Head of caudate nucleus (tissue), 42 donors: ENCODE measurements around the gene CALCOCO2.
"Not testable (repeated sequence)": the region's sequence is repeated elsewhere in the genome, so short reads cannot be mapped to it uniquely, and the experiment has no call there.

ENCODE experiments used
- DNase-seq, 42 donors: peaks; one replicate each; pipeline versions ENCODE4 v3.0.0 to v3.0.0-alpha.2; 2020 to 2021; ENCODE audit warnings: mixed read lengths in 7 of 42
- intact Hi-C: fragments of 100-400 bp; cut with DNase I; formaldehyde crosslinking; loops from one replicate; pipeline ENCODE4 v1.15.0; 2022

Gene CALCOCO2, protein sequence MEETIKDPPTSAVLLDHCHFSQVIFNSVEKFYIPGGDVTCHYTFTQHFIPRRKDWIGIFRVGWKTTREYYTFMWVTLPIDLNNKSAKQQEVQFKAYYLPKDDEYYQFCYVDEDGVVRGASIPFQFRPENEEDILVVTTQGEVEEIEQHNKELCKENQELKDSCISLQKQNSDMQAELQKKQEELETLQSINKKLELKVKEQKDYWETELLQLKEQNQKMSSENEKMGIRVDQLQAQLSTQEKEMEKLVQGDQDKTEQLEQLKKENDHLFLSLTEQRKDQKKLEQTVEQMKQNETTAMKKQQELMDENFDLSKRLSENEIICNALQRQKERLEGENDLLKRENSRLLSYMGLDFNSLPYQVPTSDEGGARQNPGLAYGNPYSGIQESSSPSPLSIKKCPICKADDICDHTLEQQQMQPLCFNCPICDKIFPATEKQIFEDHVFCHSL

DNA sequence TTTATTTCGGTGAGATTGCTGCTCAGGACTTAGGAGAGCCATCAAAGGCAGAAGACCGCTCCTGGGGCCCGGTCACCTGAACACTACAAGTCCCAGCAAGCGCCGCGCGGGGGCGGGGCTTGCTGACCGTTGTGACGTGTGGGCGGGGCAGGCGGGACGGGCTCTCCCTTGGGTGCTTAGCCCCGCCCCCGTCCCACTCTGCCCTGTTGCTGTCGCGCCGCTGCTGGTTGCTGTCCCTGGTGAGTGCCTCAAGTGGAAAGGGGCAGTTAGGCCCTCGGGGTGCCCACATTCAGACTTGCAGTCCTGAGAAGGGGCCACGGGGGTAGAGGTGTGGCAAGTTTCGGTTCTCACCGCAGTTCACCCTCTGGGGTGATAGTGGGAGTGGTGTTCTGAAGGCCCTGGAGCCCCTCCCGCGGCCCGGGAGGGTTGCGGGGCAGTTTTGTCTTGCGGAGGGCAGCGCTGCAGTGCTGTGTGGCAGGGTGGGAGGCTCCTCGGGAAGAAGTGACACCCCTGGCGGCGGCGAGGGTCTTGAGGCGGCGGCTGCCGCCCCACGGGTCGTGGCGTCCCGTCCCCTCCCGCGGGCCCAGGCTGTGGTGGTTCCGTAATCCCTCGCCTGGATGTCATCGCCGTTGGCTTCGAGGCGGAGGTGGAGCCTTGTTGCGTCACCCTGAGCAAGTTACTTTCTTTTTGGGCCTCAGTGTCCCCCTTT lies at the start of gene CALCOCO2:
Gene CALCOCO2, plus strand, starts transcription at position 196 of the 709 bp plus-strand sequence. CDS start 10,673 bp downstream, outside the sequence.
- peak; percentile 86 to 97 (median 93) for DNase-seq
- intact Hi-C loops = no loop called here

DNA sequence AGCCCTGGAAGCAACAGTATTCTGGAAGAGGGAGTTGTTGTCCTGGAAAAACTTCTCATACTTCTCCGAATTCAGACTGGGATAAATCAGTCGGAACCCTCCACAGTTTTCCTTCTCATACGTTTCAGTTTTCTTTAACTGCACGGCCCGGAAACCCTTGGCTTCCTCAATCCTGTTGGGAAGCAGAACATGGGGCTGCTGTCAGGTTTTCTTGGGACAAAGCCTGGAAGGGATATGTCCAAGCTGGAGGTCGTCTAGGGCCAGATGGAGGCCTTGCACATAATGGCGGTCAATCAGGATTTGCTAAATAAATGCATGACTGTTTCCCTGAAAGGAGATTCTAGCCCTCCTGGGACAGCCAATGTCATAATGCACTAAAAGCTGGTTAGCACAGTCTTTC lies 43.0 kb upstream of the CALCOCO2 start:
- intact Hi-C loops = no loop called here
- DNase-seq = no peak

DNA sequence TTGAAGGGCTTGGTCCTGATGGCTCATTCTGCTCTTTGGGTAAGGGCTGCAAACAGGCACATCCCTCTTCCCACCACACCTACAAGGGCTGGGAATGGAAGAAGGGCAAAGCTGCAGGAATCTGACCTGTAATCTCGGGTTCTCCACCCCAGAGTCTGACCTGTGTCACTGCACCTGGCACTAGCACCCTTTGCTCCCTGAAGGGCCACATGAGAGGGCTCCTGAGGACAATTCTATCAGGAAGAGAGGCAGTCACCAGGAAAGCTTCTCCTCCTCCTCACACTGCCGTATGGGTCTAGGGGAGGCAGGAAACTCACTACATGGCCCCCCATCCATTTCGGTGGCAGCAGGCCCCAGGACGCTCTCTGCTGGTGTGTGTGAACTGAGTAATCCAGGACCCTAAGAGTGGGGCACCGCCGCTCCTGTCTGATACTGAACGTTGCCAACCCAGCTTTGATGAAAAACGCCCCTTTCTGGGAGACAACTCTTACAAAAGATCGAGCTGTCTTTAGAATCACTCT lies 40.2 kb upstream of the CALCOCO2 start:
- intact Hi-C loops = no loop called here

DNA sequence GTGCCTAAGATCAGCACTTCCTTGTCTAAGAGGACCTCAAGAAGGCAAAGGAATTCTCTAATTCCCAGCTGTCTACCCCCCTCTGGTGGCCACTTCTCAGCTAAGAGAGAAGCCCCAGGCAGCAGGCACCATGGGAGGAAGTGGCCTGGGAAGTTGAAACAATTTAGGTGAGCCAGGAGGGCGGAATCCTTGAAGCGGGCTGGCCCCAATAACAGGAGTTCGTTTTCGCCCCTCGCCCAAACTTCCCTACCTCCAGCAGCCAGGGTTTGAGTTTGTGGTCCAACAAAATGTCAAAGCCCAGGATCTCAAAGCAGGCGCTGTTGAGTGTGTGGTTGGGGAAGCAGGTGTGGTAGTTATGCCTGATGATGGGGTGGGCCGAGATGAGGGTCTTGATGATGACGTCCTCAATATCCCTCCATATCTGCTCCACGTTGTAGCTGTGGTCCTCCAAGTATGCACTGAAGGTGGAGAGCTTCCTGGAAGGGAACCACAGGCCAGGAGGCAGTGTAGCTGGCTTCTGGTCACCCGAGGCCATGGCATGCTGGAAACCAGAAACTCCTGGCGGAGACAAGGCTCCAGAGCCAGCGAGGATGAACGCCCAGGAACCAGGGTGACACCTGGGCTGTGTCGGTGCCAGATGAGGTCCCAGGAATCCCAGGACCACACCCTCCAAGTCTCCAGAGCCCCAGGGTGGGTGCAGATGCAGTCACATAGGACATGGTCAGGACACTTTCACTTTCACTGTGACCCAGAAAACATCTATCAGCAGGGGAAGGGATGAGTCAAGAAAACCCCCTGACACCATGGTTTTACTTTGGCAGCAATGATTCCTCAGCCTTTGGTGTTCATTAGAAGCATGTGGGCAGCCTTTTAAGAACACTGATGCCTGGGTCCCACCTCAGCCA lies 39.5 kb upstream of the CALCOCO2 start:
- intact Hi-C loops = no loop called here
- peak in 39 of 42 donors; percentile 17 to 80 (median 54) for DNase-seq

More for the DNA sequence above, 40.2 kb upstream of the CALCOCO2 start:
- no peak for DNase-seq

DNA sequence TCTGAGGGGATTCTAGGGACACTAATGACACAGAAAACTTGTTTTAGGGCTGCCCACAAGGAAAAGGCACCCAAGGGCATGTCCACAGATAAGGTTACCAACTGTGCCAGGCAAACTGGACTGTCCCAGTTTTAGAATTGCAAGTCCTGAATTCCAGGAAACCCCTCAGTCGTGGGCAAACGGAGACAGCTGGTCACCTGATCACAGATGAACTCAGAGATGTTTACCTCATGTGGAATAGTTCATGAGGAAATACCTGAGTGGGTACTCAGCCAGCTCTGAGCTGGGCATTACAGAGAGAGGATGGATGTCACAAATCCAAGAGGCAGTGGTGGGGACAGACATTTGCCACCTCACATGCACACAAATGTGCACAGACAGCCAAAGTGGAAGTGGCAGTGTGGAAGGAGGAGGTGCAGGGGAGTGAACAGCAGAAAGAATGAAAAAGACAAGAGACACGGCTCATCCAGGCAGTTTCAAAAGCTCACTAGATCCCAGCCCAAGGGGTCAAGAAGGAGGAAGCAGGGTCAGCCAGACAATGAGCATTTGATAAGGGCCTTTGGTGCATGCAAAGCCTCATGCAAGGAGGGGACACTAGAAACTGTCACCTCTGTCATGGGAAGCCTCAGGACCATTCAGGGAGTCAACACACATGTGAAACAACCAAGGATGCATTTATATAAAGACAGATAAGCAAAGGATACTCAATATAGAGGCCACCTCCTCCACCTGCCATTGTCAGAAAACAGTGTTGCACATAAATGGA lies 38.6 kb upstream of the CALCOCO2 start:
- no peak for DNase-seq
- intact Hi-C loops = no loop called here

DNA sequence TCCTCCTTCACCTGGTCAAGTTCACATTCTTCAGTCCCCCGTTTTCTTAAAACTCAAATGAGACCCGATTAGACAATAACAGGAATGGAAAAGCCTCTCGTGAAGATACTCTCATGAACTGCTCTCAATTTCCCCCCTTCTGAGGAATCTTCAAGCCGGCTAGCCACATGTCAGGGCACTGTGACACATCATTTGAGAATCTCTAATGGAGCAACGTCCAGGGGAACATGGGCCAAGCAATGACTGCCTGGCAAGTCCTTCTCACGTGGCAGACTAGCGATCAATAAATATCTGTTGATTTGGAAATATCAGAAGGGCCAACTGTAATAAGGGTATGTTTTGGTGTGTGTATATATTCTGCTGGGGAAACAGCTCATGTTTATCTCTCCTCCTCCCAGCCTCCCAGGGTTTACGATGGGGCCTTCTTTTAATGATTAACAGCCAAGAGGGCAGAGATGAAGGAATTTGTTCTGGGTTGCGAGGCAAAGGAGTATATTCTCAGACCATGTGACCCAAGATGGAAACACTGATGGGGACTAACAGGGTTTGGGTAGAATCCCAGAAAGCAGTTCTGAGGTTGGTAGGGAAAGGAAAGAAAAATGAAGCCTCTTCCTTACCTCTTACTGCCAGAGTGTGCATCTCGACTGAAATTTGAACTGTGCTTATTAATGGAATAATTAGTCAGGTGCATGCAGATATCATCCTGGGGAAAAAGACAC lies 35.2 kb upstream of the CALCOCO2 start:
- intact Hi-C loops = no loop called here
- no peak for DNase-seq

DNA sequence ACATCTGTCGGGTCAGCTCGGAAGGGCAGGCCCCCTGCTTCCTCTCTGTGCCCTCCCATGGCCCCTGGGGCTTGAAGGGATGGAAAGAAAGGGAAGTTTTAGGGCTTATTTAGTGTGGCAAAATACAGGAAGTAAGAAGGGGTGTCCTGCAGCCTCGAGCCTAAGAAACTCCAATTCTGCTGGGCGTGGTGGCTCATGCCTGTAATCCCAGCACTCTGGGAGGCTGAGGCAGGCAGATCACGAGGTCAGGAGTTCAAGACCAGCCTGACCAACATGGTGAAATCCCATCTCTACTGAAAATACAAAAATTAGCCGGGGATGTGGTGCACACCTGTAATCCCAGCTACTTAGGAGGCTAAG lies 34.7 kb upstream of the CALCOCO2 start:
- DNase-seq, intact Hi-C loops: not testable (repeated sequence)

DNA sequence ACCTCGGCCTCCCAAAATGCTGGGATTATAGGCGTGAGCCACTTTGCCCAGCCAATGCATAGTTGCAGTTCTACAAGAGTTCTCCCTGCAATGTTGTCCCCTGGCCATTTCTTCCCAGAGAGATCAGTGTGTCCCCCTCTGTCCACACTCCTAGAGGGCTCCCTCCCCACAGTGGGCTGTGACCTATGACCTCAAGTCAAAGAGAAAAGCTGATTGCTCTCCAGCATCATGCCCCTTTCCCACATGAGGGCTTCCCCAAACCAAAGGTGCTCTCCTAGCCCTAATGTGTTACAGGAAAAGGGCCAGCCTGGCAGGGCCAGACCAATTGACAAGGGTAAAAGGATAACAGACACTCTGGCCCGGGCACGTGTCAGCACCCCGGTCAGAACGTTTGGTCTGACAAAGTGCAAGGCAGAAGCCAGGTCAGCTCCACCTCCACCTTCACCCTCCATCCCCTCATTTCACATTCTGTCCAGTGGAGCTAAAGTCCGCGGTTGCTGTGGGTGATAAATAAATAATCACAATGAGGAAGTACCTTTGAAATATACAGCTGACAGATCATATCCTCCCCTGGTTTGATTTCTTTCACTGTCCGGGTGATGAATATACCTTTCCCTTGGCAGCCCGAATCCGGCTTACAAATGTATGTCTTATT lies 31.6 kb upstream of the CALCOCO2 start:
- intact Hi-C loops = no loop called here
- DNase-seq = no peak

DNA sequence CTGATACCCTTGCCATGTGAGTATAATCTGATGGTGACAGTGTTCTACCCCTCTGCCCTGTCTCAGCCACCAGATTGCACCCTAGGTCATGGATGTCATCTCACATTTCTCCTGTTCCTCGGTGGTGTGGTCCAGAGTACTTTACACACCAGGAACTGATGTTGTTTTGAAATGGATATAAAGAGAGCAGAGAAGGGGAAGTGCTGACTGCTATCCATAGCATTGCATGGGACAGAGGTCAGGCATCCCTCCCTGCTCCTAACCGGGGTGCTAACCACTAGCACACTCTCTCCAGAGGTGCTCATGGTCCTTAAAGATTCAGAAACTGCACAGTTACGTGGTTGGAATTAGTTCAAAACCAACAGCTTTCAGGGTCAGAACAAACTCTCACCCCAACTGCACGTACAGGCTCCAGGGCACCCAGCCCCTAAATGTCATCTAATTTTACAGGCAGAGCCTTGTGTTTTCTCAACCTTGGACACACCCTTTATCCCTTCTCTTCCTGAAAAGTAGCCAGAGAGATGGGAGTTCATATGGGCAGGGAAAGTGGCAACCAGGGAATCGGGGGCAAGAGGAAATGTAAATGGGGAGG lies 30.1 kb upstream of the CALCOCO2 start:
- intact Hi-C loops = no loop called here
- no peak for DNase-seq

DNA sequence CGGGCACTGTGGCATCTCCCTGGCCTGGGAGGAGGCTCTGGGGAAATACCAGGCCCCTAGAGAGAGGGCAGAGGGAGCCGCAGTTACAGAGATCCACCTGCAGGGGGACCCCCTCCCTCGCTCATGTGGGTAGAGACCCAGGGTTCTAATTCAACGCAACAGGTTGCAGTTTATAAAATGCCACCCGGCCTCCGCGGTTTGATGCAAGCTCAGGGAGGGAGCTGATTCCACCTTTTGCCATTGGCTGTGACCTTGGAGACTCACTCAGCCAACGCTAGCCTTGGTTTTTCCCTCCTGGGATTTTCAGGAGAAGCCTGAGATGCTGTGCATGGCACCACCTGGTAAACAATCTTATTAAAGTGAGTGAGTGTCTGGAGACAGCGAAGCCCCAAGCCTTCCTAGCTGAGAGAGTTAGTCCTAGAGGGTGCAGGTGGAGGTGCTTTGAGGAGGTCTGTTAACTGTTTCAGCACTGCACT lies 25.9 kb upstream of the CALCOCO2 start:
- intact Hi-C loops = no loop called here
- peak in 41 of 42 donors; percentile 32 to 86 (median 65) for DNase-seq

DNA sequence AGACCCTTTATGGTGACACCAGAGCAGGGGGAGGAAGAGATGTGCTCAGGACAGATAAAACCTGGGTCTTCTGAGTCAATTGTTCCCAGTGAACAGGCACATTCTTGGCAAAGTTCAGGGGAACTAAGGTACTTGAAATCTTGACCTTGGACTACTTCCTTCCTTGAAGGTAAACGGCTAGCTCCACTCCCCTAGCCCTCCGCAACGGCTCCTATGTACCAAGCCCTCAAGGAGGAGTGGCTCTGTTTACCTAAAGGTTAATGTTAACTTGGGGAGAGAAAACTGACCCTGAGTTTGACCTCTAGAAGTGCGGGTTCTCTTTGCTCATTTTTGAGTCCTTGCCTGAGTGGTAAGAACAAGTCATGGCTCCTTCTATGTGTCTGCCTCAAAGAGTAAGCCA lies 21.7 kb upstream of the CALCOCO2 start:
- intact Hi-C loops = no loop called here
- DNase-seq = no peak

DNA sequence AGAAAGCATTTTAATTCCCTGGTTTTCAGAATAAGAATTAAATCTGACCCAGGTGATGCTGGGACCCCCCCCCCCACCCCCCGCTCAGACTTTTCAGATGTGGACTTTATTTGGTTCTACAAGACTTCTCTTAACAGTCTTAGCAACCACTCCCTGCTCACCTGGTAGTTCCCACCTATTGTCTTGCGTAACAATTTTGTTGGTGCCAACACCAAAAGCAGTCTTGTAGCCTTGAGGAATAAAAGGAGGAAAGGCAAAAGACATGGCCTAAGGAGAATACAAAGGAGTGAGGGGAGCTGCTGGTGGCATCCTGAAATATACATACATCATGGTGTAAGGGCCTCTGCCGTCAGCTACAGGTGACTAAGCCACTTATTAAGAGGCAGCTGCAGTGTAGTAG lies 18.8 kb upstream of the CALCOCO2 start:
- no peak for DNase-seq
- intact Hi-C loops = loop anchor here (5.0 kb wide), 1 partner anchor 70 kb away; no protein-coding TSS in a partner anchor

DNA sequence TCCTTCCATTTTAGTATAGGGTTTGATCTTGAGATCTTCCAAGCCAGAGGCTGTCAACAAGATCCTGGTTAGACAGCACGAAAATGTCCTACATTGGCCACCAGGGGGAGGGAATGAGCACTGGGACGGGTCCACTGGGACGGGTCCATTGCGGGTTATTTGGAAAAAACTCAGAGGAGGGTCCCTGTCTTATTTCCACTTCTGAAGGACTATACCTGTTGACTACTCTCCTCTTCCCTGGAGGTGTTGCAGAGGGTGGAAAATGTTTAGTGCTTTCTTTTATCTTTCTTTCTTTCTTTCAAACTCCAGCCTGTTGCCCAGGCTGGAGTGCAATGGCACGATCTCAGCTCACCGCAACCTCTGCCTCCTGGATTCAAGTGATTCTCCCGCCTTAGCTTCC lies 16.3 kb upstream of the CALCOCO2 start:
- peak in 34 of 42 donors; percentile 9 to 84 (median 40) for DNase-seq
- intact Hi-C loops = loop anchor here (5.0 kb wide), 1 partner anchor 68 kb away; no protein-coding TSS in a partner anchor

DNA sequence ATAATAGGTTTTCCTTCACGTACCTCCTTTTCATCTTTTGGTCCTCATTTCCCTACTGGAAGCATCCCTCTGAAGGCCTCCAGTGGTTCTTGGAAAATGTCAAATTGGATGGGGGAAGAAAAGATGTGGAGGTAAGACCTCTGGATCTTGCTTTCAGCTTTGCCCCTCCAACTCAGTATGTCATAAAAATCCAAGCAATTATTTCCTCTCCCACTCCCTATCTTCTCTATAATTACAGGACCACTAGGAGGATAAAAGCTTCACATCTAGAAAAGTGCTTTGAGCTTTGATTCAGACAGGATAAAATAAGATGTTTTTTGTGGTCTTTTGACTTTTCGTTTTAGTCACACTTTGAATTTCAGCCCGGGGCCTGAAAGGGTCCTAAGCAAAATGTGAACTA lies 15.5 kb upstream of the CALCOCO2 start:
- DNase-seq = no peak
- intact Hi-C loops = no loop called here

DNA sequence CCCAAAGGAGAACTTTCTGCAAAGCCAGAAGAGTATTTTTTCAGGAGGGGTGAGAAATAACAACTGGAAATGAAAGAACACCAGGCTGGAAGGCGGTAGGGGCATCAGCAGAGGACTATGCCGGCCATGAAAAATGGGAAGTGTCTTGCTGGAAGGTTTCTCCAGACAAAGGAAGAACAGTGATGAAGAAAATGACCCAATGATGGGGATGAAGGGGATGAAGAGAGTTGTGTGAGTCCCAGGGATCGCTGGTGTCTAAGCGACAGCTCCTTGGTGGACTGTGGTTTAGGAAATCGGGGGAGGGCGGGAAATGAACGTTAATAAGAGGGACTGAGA lies 14.4 kb upstream of the CALCOCO2 start:
- no peak for DNase-seq
- intact Hi-C loops = no loop called here

DNA sequence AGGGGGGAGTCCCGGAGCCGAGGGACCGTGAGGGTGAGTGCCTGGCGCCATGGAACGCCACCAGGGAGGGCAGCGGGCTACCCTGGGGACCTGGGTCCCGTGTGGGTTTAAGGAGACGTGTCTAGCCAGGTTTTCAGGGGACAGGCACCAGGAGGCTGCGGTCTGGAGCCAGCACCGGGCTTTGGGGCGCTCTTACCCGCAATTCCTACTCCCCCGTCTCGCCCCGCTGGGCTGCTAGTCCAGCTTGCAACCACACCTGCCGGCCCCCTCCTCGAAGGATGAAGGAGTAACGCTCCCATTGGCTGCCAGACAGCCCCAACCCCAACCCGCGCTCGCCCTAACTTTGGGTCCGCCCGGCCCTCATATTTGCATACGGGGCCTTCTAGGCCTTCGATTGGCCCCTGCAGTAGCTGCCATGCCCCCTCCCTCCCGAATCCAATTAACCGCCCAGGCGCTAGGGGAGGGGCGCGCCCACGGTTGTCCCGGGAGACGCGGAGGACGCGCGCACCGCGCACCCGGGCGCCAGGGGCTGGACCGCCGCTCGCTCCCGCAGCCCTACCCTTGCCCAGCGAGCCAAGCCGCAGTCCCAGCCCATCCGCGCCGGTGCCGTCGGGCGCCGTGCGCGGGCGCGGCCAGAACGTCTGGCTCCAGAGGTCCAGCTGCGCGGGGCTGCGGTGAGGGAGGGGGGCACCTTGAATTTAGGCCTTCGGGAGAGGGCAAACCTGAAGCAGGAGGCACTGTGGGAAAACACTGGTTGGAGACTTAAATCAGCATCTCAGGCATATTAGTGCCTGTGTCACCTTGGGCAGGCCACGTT lies 13.9 kb upstream of the CALCOCO2 start, which contains the start of gene TTLL6:
Gene TTLL6, minus strand, starts transcription at position 456 of the 817 bp plus-strand sequence. Its CDS starts 157 bp downstream, at position 299.
- peak; percentile 40 to 85 (median 69) for DNase-seq
- intact Hi-C loops = no loop called here
